Measurements from ENCODE around the gene TBCA. TPM values are rescaled to one million over a fixed set of nuclear protein-coding genes. Genes with fewer than 3 reads are reported as not detected.

Gene TBCA
- total and polyA plus RNA-seq, 9 of the 15 experiments (the other 6 are each of a cell fraction or from before 2014, with no cell fraction given) = 164 to 661 (median 334) TPM

GRCh38 chr5:77698920-77699319, 77.2 kb downstream of the TBCA start:
- BruUV-seq (replicated peaks) = no TSS peak
- POLR2A ChIA-PET = no interaction called here
- no peaks in the 10 kb centered on the region for H3K9me3 ChIP-seq (replicated peaks; ENCODE audit: control insufficient read depth, insufficient read depth, low read depth, low read length)
- H2AFZ ChIP-seq (ENCODE audit: low read depth, low read length) = no peak overlapping the region
- H3K36me3 ChIP-seq (ENCODE audit: control insufficient read depth, insufficient read depth, low read length) = peaks cover 30% of the 10 kb centered on the region
- H3K4me1 ChIP-seq (replicated peaks in 1 of 2; ENCODE audit: control insufficient read depth in 2 of 2, insufficient read depth in 2 of 2, low read length in 2 of 2) = no peaks in the 10 kb centered on the region
- H3K9me1 ChIP-seq (ENCODE audit: control insufficient read depth, insufficient read depth, low read length) = no peaks in the 10 kb centered on the region
- CTCF ChIA-PET (ENCODE audit: low intra/inter-chr PET ratio) = no interaction called here
- FAIRE-seq = no peak
- no peaks in the 10 kb centered on the region for H3K27me3 ChIP-seq (ENCODE audit: control insufficient read depth in 2 of 2, insufficient read depth in 2 of 2, low read length in 2 of 2)
- peaks cover 68% of the 10 kb centered on the region for H3K79me2 ChIP-seq (ENCODE audit: control insufficient read depth, insufficient read depth, low read length)
- no peak overlapping the region for H3K4me3 ChIP-seq
- H3K27ac ChIP-seq (ENCODE audit: extremely low read depth, low read depth, low read length) = no peak overlapping the region
- no peaks in the 10 kb centered on the region for H4K20me1 ChIP-seq (replicated peaks; ENCODE audit: control insufficient read depth, insufficient read depth, low read length)
- H3K4me2 ChIP-seq (ENCODE audit: insufficient read depth, low read length) = no peak overlapping the region
- in situ Hi-C loops (cut with MboI) = no loop called here
- no peak for DNase-seq (ENCODE audit: extremely low read depth in 1 of 4, low spot score in 3 of 4)
- ATAC-seq = no peak
- H3K9ac ChIP-seq (ENCODE audit: insufficient read depth in 1 of 2, low read depth in 2 of 2, low read length in 2 of 2) = no peak overlapping the region
- intact Hi-C loops (cut with micrococcal nuclease) = no loop called here
- peak; percentile 46 for TF ChIP-seq MAFG (tag; conservative IDR thresholded peaks at IDR 0.05)
- TF ChIP-seq ZNF316 (IDR thresholded peaks at IDR 0.05) = peak; percentile 88
- TF ChIP-seq ZNF408 (CRISPR knock-in tag; IDR thresholded peaks at IDR 0.05; ENCODE audit: low read depth) = no peak
- TF ChIP-seq PTBP1 (IDR thresholded peaks at IDR 0.05; ENCODE audit: low read depth, low read length) = no peak
- TF ChIP-seq IRF9 (tag; IDR thresholded peaks at IDR 0.05) = no peak
- TF ChIP-seq ZNF609 (CRISPR knock-in tag; IDR thresholded peaks at IDR 0.05; ENCODE audit: borderline replicate concordance) = no peak
- no peak for TF ChIP-seq ELF4 (CRISPR knock-in tag; IDR thresholded peaks at IDR 0.05)
- no peak for TF ChIP-seq SUPT5H (IDR thresholded peaks at IDR 0.05)
- TF ChIP-seq ZNF239 (CRISPR knock-in tag; IDR thresholded peaks at IDR 0.05) = no peak
- peak; percentile 71 for TF ChIP-seq C11orf30 (IDR thresholded peaks at IDR 0.05; ENCODE audit: low read depth)
- TF ChIP-seq CBFA2T2 (conservative IDR thresholded peaks at IDR 0.05) = no peak
- no peak for TF ChIP-seq ARID1B (IDR thresholded peaks at IDR 0.05)
- TF ChIP-seq ZNF583 (CRISPR knock-in tag; IDR thresholded peaks at IDR 0.05) = no peak
- TF ChIP-seq MECOM (CRISPR knock-in tag; IDR thresholded peaks at IDR 0.05) = no peak
- no peak for TF ChIP-seq RNF219 (CRISPR knock-in tag; IDR thresholded peaks at IDR 0.05)
- no peak for TF ChIP-seq MAX (CRISPR knock-in tag; IDR thresholded peaks at IDR 0.05)
